Neuronal stem cell (in vitro differentiated cells): ENCODE measurements around the gene ZNF19.

Experiments
- DNase-seq: peaks from one replicate; pipeline ENCODE4 v3.0.0-alpha.2; 2013; ENCODE audit warnings: low spot score
- H2AFZ ChIP-seq: one replicate; pipeline ENCODE4 v1.6.1; 2013; ENCODE audit warnings: mild to moderate bottlenecking, low read length, inconsistent platforms
- H2AK5ac ChIP-seq: 2 replicates; pipeline ENCODE4 v1.6.1; 2013; ENCODE audit warnings: low read depth, mild to moderate bottlenecking, inconsistent platforms, low read length, moderate library complexity, mixed read lengths
- H2BK120ac ChIP-seq: 2 replicates; pipeline ENCODE4 v1.6.1; 2013; ENCODE audit warnings: low read depth, mild to moderate bottlenecking, inconsistent platforms, low read length, moderate library complexity, mixed read lengths
- H2BK12ac ChIP-seq: one replicate; pipeline ENCODE4 v1.6.1; 2013; ENCODE audit warnings: low read length, inconsistent platforms
- H2BK15ac ChIP-seq: 2 replicates; pipeline ENCODE4 v1.6.1; 2013; ENCODE audit warnings: mild to moderate bottlenecking, low read length, inconsistent platforms, mixed read lengths
- H2BK5ac ChIP-seq: one replicate; pipeline ENCODE4 v1.6.1; 2013; ENCODE audit warnings: inconsistent platforms, mild to moderate bottlenecking, low read length, moderate library complexity
- H3K14ac ChIP-seq: one replicate; pipeline ENCODE4 v1.6.1; 2013; ENCODE audit warnings: low read length, inconsistent platforms
- H3K18ac ChIP-seq: 2 replicates; pipeline ENCODE4 v1.6.1; 2013; ENCODE audit warnings: low read length, inconsistent platforms
- H3K23ac ChIP-seq: 2 replicates; pipeline ENCODE4 v1.6.1; 2013; ENCODE audit warnings: low read depth, mild to moderate bottlenecking, mixed read lengths, low read length, inconsistent platforms; ENCODE audit not compliant: poor library complexity
- H3K27ac ChIP-seq: replicated peaks from 3 replicates; pipeline ENCODE4 v1.5.1; 2013; ENCODE audit warnings: low read length, inconsistent platforms
- H3K27me3 ChIP-seq, 3 experiments: 2 replicates each; pipeline ENCODE4 v1.6.1; 2013; ENCODE audit warnings: low read length in 3 of 3, mild to moderate bottlenecking in 2 of 3, inconsistent platforms in 1 of 3, low read depth in 1 of 3, mixed read lengths in 1 of 3, moderate library complexity in 1 of 3; ENCODE audit not compliant: control insufficient read depth in 3 of 3, insufficient read depth in 3 of 3
- H3K36me3 ChIP-seq, 2 donors: replicated peaks in 1 of 2; 2 replicates each; pipeline ENCODE4 v1.6.1; 2013; ENCODE audit warnings: low read length in 2 of 2; ENCODE audit not compliant: control insufficient read depth in 2 of 2, insufficient read depth in 2 of 2
- H3K4ac ChIP-seq: 2 replicates; pipeline ENCODE4 v1.6.1; 2013; ENCODE audit warnings: inconsistent platforms, mild to moderate bottlenecking, low read length, moderate library complexity
- H3K4me1 ChIP-seq, 2 donors: 1 replicate in 1 of 2; 2 replicates in 1 of 2; pipeline ENCODE4 v1.6.1; 2013; ENCODE audit warnings: low read length in 2 of 2, low read depth in 1 of 2; ENCODE audit not compliant: control insufficient read depth in 2 of 2, insufficient read depth in 1 of 2
- H3K4me2 ChIP-seq: one replicate; pipeline ENCODE4 v1.6.1; 2013; ENCODE audit warnings: mild to moderate bottlenecking, low read length, inconsistent platforms; ENCODE audit not compliant: insufficient read depth, poor library complexity, severe bottlenecking
- H3K4me3 ChIP-seq, 2 donors: 2 replicates each; pipeline ENCODE4 v1.5.1; 2013; ENCODE audit warnings: low read length in 2 of 2, mild to moderate bottlenecking in 2 of 2, inconsistent platforms in 1 of 2, moderate library complexity in 1 of 2
- H3K79me1 ChIP-seq: one replicate; pipeline ENCODE4 v1.6.1; 2013; ENCODE audit warnings: low read depth, mild to moderate bottlenecking, inconsistent platforms, low read length, moderate library complexity
- H3K9ac ChIP-seq: one replicate; pipeline ENCODE4 v1.6.1; 2013; ENCODE audit warnings: mild to moderate bottlenecking, low read depth, low read length, inconsistent platforms; ENCODE audit not compliant: poor library complexity
- H3K9me3 ChIP-seq, 2 donors: replicated peaks in 1 of 2; 2 replicates each; pipeline versions ENCODE3 to v1.6.1; 2013; ENCODE audit warnings: low read length in 2 of 2, mild to moderate bottlenecking in 2 of 2, inconsistent platforms in 1 of 2, low read depth in 1 of 2, mixed read lengths in 1 of 2, moderate library complexity in 1 of 2; ENCODE audit not compliant: control insufficient read depth in 2 of 2, insufficient read depth in 1 of 2
- H4K8ac ChIP-seq: one replicate; pipeline ENCODE4 v1.6.1; 2013; ENCODE audit warnings: low read depth, mild to moderate bottlenecking, inconsistent platforms, low read length, moderate library complexity
- H4K91ac ChIP-seq: one replicate; pipeline ENCODE4 v1.6.1; 2013; ENCODE audit warnings: low read length, low read depth, mild to moderate bottlenecking, inconsistent platforms; ENCODE audit not compliant: poor library complexity
- WGBS, 2 donors: extraction: QIAGEN DNeasy Blood & Tissue Kit; methylation state at CpG; one replicate each; pipeline ENCODE4 v1.1.7; 2013; ENCODE audit warnings: missing lambda C conversion rate in 2 of 2, mixed read lengths in 1 of 2; ENCODE audit not compliant: insufficient read length in 2 of 2, insufficient replicate concordance in 1 of 2; ENCODE audit errors: extremely low coverage in 2 of 2; 5-methylcytosine and 5-hydroxymethylcytosine counted together

Gene ZNF19

GRCh38 chr16:71426069-71426879 is 62.9 kb downstream of the ZNF19 start:
- H3K27me3 ChIP-seq, result peaks cover 0 to 36% (median 5%) of the 10 kb centered on the region in 3 experiments
- no peaks in the 10 kb centered on the region for H3K36me3 ChIP-seq
- H3K4me2 ChIP-seq, result peak overlapping the region; percentile 75
- peak overlapping the region; percentile 26 for H3K23ac ChIP-seq
- H2AFZ ChIP-seq, result peak overlapping the region; percentile 96
- H3K18ac ChIP-seq, result peak overlapping the region; percentile 80
- no peaks in the 10 kb centered on the region for H3K9me3 ChIP-seq
- peak; percentile 90 for DNase-seq
- no peak overlapping the region for H3K4ac ChIP-seq
- H3K27ac ChIP-seq, result no peak overlapping the region
- H4K91ac ChIP-seq, result no peak overlapping the region
- peak overlapping the region; percentile 28 for H2BK15ac ChIP-seq
- H3K79me1 ChIP-seq, result no peaks in the 10 kb centered on the region
- no peak overlapping the region for H2BK5ac ChIP-seq
- no peak overlapping the region for H2BK12ac ChIP-seq
- no peak overlapping the region for H2AK5ac ChIP-seq
- WGBS, 2 donors, result no CpG with 5 or more reads among the region's 48 CpGs
- H3K9ac ChIP-seq, result peak overlapping the region; percentile 82
- H2BK120ac ChIP-seq, result no peak overlapping the region
- no peak overlapping the region for H4K8ac ChIP-seq
- H3K14ac ChIP-seq, result no peak overlapping the region
- peak overlapping the region; percentile 61 to 87 for H3K4me3 ChIP-seq
- H3K4me1 ChIP-seq, result peaks cover 0 to 7% of the 10 kb centered on the region in 2 donors

GRCh38 chr16:71425746-71426068 is 63.4 kb downstream of the ZNF19 start:
- Histone ChIP-seq H3K9me3 (no peaks in the 10 kb centered on the region), H3K27me3 (peaks cover 0 to 34% (median 5%) of the 10 kb centered on the region in 3 experiments), H3K18ac (peak overlapping the region; percentile 80), H2AK5ac (no peak overlapping the region), H2BK5ac (no peak overlapping the region), H2BK12ac (no peak overlapping the region), H3K9ac (no peak overlapping the region), H3K36me3 (no peaks in the 10 kb centered on the region), H2BK120ac (no peak overlapping the region), H4K8ac (no peak overlapping the region), H4K91ac (no peak overlapping the region), H3K14ac (no peak overlapping the region), H3K4ac (no peak overlapping the region), H3K27ac (no peak overlapping the region), H2AFZ (peak overlapping the region; percentile 96), H3K23ac (peak overlapping the region; percentile 26), H3K4me1 (peaks cover 0 to 7% of the 10 kb centered on the region in 2 donors), H3K79me1 (no peaks in the 10 kb centered on the region), H3K4me2 (peak overlapping the region; percentile 75), H3K4me3 (peak overlapping the region; percentile 61 to 87), H2BK15ac (peak overlapping the region; percentile 28)
- WGBS, 2 donors, result no CpG with 5 or more reads among the region's 18 CpGs
- no peak for DNase-seq

- Histone ChIP-seq H3K27ac (no peak overlapping the region), H2BK120ac (no peak overlapping the region), H3K9me3 (no peaks in the 10 kb centered on the region), H3K4ac (no peak overlapping the region), H2AFZ (no peak overlapping the region), H2BK5ac (no peak overlapping the region), H3K79me1 (no peaks in the 10 kb centered on the region), H3K4me1 (peaks cover 0 to 7% of the 10 kb centered on the region in 2 donors), H2AK5ac (peak overlapping the region; percentile 98), H2BK12ac (no peak overlapping the region), H4K8ac (no peak overlapping the region), H3K36me3 (no peaks in the 10 kb centered on the region), H4K91ac (no peak overlapping the region), H3K9ac (peak overlapping the region; percentile 54), H2BK15ac (no peak overlapping the region), H3K4me3 (no peak overlapping the region), H3K4me2 (no peak overlapping the region), H3K27me3 (peaks cover 0 to 29% (median 5%) of the 10 kb centered on the region in 3 experiments), H3K14ac (no peak overlapping the region), H3K23ac (peak overlapping the region; percentile 26), H3K18ac (no peak overlapping the region)
- WGBS, 2 donors, result no CpG with 5 or more reads among the region's 6 CpGs
- no peak for DNase-seq
These were observed 64.5 kb downstream of the ZNF19 start for GRCh38 chr16:71424626-71425025.

GRCh38 chr16:71423865-71424264 is 65.3 kb downstream of the ZNF19 start:
- Histone ChIP-seq H3K14ac (no peak overlapping the region), H3K4me3 (no peak overlapping the region), H2BK12ac (no peak overlapping the region), H2AK5ac (peak overlapping the region; percentile 73), H3K18ac (no peak overlapping the region), H3K4me2 (no peak overlapping the region), H2AFZ (no peak overlapping the region), H3K27ac (no peak overlapping the region), H3K23ac (no peak overlapping the region), H3K27me3 (peaks cover 0 to 29% (median 5%) of the 10 kb centered on the region in 3 experiments), H3K79me1 (no peaks in the 10 kb centered on the region), H3K9ac (no peak overlapping the region), H3K4me1 (peaks cover 0 to 7% of the 10 kb centered on the region in 2 donors), H4K91ac (no peak overlapping the region), H2BK120ac (no peak overlapping the region), H4K8ac (no peak overlapping the region), H3K4ac (no peak overlapping the region), H3K9me3 (no peaks in the 10 kb centered on the region), H2BK15ac (no peak overlapping the region), H3K36me3 (no peaks in the 10 kb centered on the region), H2BK5ac (no peak overlapping the region)
- DNase-seq, result no peak
- WGBS, 2 donors, result no CpG with 5 or more reads among the region's 7 CpGs
